IMR-90 (cell line): ENCODE results near the gene PLXNA1. TPM values are rescaled to one million over a fixed set of nuclear protein-coding genes. Genes with fewer than 3 reads are reported as not detected.

Source experiments
- ATAC-seq: fragments of 200-7000 bp; cut with Tn5 transposase; 2 replicates; pipeline ENCODE4 v1.9.1; 2020; ENCODE audit warnings: low read depth, mild to moderate bottlenecking, moderate library complexity
- BruUV-seq: library from RNA; stranded (reverse); fragments of 400-500 nt; replicated peaks from 2 replicates; lab custom pipeline; 2021; lab: Mats Ljungman, UMichigan
- CTCF ChIA-PET: fragments of 300-600 bp; formaldehyde crosslinking; extraction: SDS; loops from one replicate; lab custom pipeline; 2021; ENCODE audit warnings: antibody characterized with exemption; lab: Yijun Ruan, JAX
- POLR2A ChIA-PET: fragments of 300-600 bp; sonication (Branson Sonifier 250); formaldehyde crosslinking; loops from one replicate; lab custom pipeline; 2022; ENCODE audit warnings: antibody characterized with exemption; ENCODE audit not compliant: unreplicated experiment; lab: Charles Lee
- DNase-seq: peaks from one replicate; pipeline ENCODE4 v3.0.0; 2013
- H2AFZ ChIP-seq: replicated peaks from 2 replicates; pipeline ENCODE3; 2013; ENCODE audit warnings: low read length, mild to moderate bottlenecking; ENCODE audit not compliant: poor library complexity
- H2AK5ac ChIP-seq: 2 replicates; pipeline ENCODE4 v1.6.1; 2013; ENCODE audit warnings: low read depth, low read length, inconsistent platforms
- H2AK9ac ChIP-seq: replicated peaks from 2 replicates; pipeline ENCODE3; 2013; ENCODE audit warnings: mild to moderate bottlenecking, low read depth, low read length, moderate library complexity; ENCODE audit not compliant: poor library complexity
- H2BK120ac ChIP-seq: 2 replicates; pipeline ENCODE4 v1.6.1; 2013; ENCODE audit warnings: low read depth, low read length, inconsistent platforms
- H2BK15ac ChIP-seq: 3 replicates; pipeline ENCODE4 v1.6.1; 2013; ENCODE audit warnings: low read depth, low read length, inconsistent platforms
- H2BK20ac ChIP-seq: 2 replicates; pipeline ENCODE4 v1.6.1; 2013; ENCODE audit warnings: low read depth, mild to moderate bottlenecking, inconsistent platforms, low read length, moderate library complexity
- H2BK5ac ChIP-seq: 2 replicates; pipeline ENCODE4 v1.6.1; 2013; ENCODE audit warnings: mild to moderate bottlenecking, low read depth, low read length, inconsistent platforms; ENCODE audit not compliant: poor library complexity, severe bottlenecking
- H3K14ac ChIP-seq: replicated peaks from 2 replicates; pipeline ENCODE4 v1.6.1; 2013; ENCODE audit warnings: low read depth, low read length, inconsistent platforms
- H3K18ac ChIP-seq: 2 replicates; pipeline ENCODE4 v1.6.1; 2013; ENCODE audit warnings: low read depth, low read length, control low read depth
- H3K23ac ChIP-seq: 2 replicates; pipeline ENCODE4 v1.6.1; 2013; ENCODE audit warnings: low read depth, low read length, inconsistent platforms
- H3K27ac ChIP-seq: 2 replicates; pipeline ENCODE4 v1.5.1; 2013; ENCODE audit warnings: mild to moderate bottlenecking, control low read depth, low read length; ENCODE audit not compliant: insufficient read depth
- H3K27me3 ChIP-seq: 2 replicates; pipeline ENCODE4 v1.6.1; 2013; ENCODE audit warnings: low read length; ENCODE audit not compliant: control insufficient read depth, insufficient read depth
- H3K36me3 ChIP-seq: 2 replicates; pipeline ENCODE4 v1.6.1; 2013; ENCODE audit warnings: low read length, mixed read lengths; ENCODE audit not compliant: control insufficient read depth, insufficient read depth
- H3K4ac ChIP-seq: 2 replicates; pipeline ENCODE4 v1.6.1; 2013; ENCODE audit warnings: low read depth, low read length, inconsistent platforms
- H3K4me1 ChIP-seq: 2 replicates; pipeline ENCODE4 v1.6.1; 2013; ENCODE audit warnings: low read length, mixed read lengths; ENCODE audit not compliant: control insufficient read depth, insufficient read depth
- H3K4me2 ChIP-seq: 2 replicates; pipeline ENCODE4 v1.6.1; 2013; ENCODE audit warnings: low read depth, mild to moderate bottlenecking, control low read depth, low read length, moderate library complexity
- H3K4me3 ChIP-seq: 2 replicates; pipeline ENCODE4 v1.5.1; 2013; ENCODE audit warnings: low read depth, mild to moderate bottlenecking, control low read depth, low read length, moderate library complexity; ENCODE audit not compliant: insufficient read depth
- H3K56ac ChIP-seq: 2 replicates; pipeline ENCODE4 v1.6.1; 2013; ENCODE audit warnings: low read length, inconsistent platforms; ENCODE audit not compliant: insufficient read depth; ENCODE audit errors: extremely low read depth
- H3K79me1 ChIP-seq, 2 experiments: 2 replicates each; pipeline ENCODE4 v1.6.1; 2013; ENCODE audit warnings: low read length in 2 of 2, inconsistent platforms in 1 of 2, low read depth in 1 of 2
- H3K9ac ChIP-seq: 2 replicates; pipeline ENCODE4 v1.6.1; 2013; ENCODE audit warnings: low read depth, low read length, control low read depth
- H3K9me1 ChIP-seq: 2 replicates; pipeline ENCODE4 v1.6.1; 2013; ENCODE audit warnings: low read length, inconsistent platforms; ENCODE audit not compliant: insufficient read depth
- H3K9me3 ChIP-seq: 2 replicates; pipeline ENCODE4 v1.6.1; 2013; ENCODE audit warnings: low read length; ENCODE audit not compliant: control insufficient read depth, insufficient read depth
- H4K20me1 ChIP-seq: 2 replicates; pipeline ENCODE4 v1.6.1; 2013; ENCODE audit warnings: low read length, inconsistent platforms; ENCODE audit not compliant: insufficient read depth
- H4K5ac ChIP-seq: 2 replicates; pipeline ENCODE4 v1.6.1; 2013; ENCODE audit warnings: mild to moderate bottlenecking, low read depth, low read length, control low read depth
- H4K8ac ChIP-seq, 2 experiments: 2 replicates each; pipeline ENCODE4 v1.6.1; 2013; ENCODE audit warnings: low read depth in 2 of 2, low read length in 2 of 2, control low read depth in 1 of 2, inconsistent platforms in 1 of 2
- H4K91ac ChIP-seq: 2 replicates; pipeline ENCODE4 v1.6.1; 2013; ENCODE audit warnings: low read depth, low read length, inconsistent platforms; ENCODE audit not compliant: insufficient read depth
- FOS ChIP-seq: fragments of 150-350 bp; IDR thresholded peaks from 2 replicates; pipeline ENCODE4 v1.6.1; 2016; ENCODE audit warnings: low read depth, low read length
- RAD21 ChIP-seq: IDR thresholded peaks from 2 replicates; pipeline ENCODE4 v1.6.1; 2012; ENCODE audit warnings: low read length, improper control_type of control experiment
- WGBS, 2 experiments: methylation state at CpG; one replicate each; pipeline versions ENCODE4 v1.1.5 to v1.1.7; 2013; ENCODE audit warnings: missing lambda C conversion rate in 2 of 2; ENCODE audit not compliant: insufficient read length in 1 of 2; ENCODE audit errors: extremely low coverage in 2 of 2; 5-methylcytosine and 5-hydroxymethylcytosine counted together
- dilution Hi-C: fragments of 300-500 bp; cut with HindIII; formaldehyde crosslinking; loops from one replicate; pipeline ENCODE4 v1.14.3; 2018; ENCODE audit warnings: low sequenced_read_pairs; ENCODE audit not compliant: unreplicated experiment
- in situ Hi-C: fragments of 300-500 bp; cut with MboI; formaldehyde crosslinking; loops from 3 replicates; pipeline ENCODE4 v1.14.3; 2019; ENCODE audit warnings: low sequenced_read_pairs, inconsistent platforms, mixed read lengths
- intact Hi-C: fragments of 100-400 bp; cut with micrococcal nuclease; formaldehyde crosslinking; loops from 2 replicates; pipeline ENCODE4 v1.10.0; 2022
- polyA plus RNA-seq, 3 experiments: library from polyadenylated mRNA; depleted of rRNA; stranded (reverse); fragments of >200 nt; gene quantifications; 2 replicates each; pipeline ENCODE4 v1.2.3, GENCODE V29; 2012; ENCODE audit warnings: low replicate concordance in 1 of 3
- total RNA-seq: library from RNA; depleted of rRNA; stranded (reverse); fragments of >200 nt; gene quantifications from 2 replicates; pipeline ENCODE4 v1.2.3, GENCODE V29; 2012

The PLXNA1 gene
- total and polyA plus RNA-seq, 2 of the 4 experiments (the other 2 are of a cell fraction): 13.6 to 49.4 TPM

DNA sequence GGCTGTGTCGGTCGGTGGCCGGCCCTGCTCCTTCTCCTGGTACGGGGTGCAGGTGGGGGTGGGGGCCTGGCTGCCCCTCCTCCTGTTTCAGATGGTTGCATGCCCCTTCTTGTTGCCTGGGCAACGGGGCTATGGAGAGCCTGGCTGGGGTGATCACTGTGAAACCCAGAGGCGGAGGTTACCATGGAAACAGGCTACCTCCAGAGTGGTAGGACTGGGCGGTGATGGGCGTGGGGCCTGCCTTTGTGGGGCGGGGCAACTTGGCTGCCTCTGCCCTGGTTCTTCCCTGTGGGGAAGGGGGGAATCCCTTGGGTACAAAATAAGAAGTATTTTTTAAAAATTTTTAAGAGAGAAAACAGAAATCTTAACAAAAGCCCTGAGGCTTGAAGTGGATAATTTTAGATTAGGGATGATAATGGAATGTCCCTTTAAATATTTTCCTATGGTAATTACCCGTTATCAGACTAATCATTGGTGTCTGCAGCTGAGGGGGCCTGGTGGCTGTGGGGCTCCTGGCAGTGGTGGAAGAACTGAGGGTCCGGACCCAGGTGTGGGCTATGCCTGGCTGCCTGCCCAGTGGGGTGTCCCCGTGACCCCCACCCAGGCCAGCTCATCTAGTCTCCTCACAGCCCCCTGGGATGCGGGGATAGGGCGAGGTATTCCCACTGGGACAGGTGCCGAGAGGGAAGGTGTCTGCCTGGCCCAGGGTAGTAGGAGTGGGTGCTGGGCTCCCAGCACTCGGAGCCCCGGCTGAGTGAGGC, 32.5 kb downstream of the PLXNA1 start:
- no TSS peak for BruUV-seq

More for the DNA sequence above, 32.5 kb downstream of the PLXNA1 start:
- Histone ChIP-seq H2BK15ac (no peak overlapping the region), H4K8ac (no peak overlapping the region), H3K18ac (no peak overlapping the region), H4K20me1 (peaks cover 5% of the 10 kb centered on the region; the same call in 1 of the 2 replicates), H3K9ac (no peak overlapping the region), H2BK20ac (no peak overlapping the region), H2AFZ (no peak overlapping the region), H4K91ac (no peak overlapping the region), H3K4me3 (no peak overlapping the region), H3K56ac (no peak overlapping the region), H2BK5ac (no peak overlapping the region), H2AK9ac (no peak overlapping the region), H3K79me1 (peaks cover 3 to 30% of the 10 kb centered on the region in 2 experiments; a peak in 2 of 4 replicates), H3K27me3 (no peaks in the 10 kb centered on the region), H3K9me3 (no peaks in the 10 kb centered on the region), H3K4me2 (no peak overlapping the region), H2BK120ac (no peak overlapping the region), H3K9me1 (peaks cover 5% of the 10 kb centered on the region), H4K5ac (no peak overlapping the region), H3K36me3 (peaks cover 71% of the 10 kb centered on the region), H2AK5ac (no peak overlapping the region), H3K23ac (no peak overlapping the region), H3K4ac (no peak overlapping the region), H3K4me1 (peaks cover 18% of the 10 kb centered on the region), H3K27ac (no peak overlapping the region), H3K14ac (no peak overlapping the region)
- in situ Hi-C loops: no loop called here
- ChIA-PET POLR2A (no interaction called here), CTCF (interaction anchor here (0.6 kb wide), 1 partner anchor 40 kb away, joined by 3 read pairs; no protein-coding TSS in a partner anchor)
- dilution Hi-C loops: no loop called here
- DNase-seq (no peak), ATAC-seq (no peak)
- intact Hi-C loops: no loop called here
- TF ChIP-seq RAD21: no peak
- TF ChIP-seq FOS: no peak
- WGBS, 2 experiments: 89% methylated on average over 5 of the region's 17 CpGs; no CpG with 5 or more reads in 1 of the 2 experiments
